K562 (cell line): ENCODE results near the gene GLE1.

ENCODE experiments used
- ATF2 ChIP-seq: sonication (generic); formaldehyde crosslinking; IDR thresholded peaks from 2 replicates; pipeline ENCODE4 v1.8.1; 2022; ENCODE audit warnings: missing genetic modification reagents
- ZNF311 ChIP-seq: fragments of 250-450 bp; sonication (Bioruptor Pico); IDR thresholded peaks from 2 replicates; pipeline ENCODE4 v1.4.0; 2020; ENCODE audit warnings: mild to moderate bottlenecking, moderate library complexity
- TF ChIP-seq, protein P1 (sequence below), 3 experiments: IDR thresholded peaks in 2 of 3; conservative IDR thresholded peaks in 1 of 3; 2 replicates each; pipeline ENCODE4 v1.5.1; 2011 to 2012; ENCODE audit warnings: low read length in 3 of 3, mild to moderate bottlenecking in 3 of 3, control low read depth in 2 of 3, improper control_type of control experiment in 1 of 3, inconsistent platforms in 1 of 3, low read depth in 1 of 3, mixed read lengths in 1 of 3, moderate library complexity in 1 of 3; ENCODE audit not compliant: insufficient read depth in 2 of 3
- TF ChIP-seq, protein P2 (sequence below), 2 experiments: fragments of 450-650 bp in 1 of 2; sonication (generic) in 1 of 2; formaldehyde crosslinking in 1 of 2; IDR thresholded peaks in 1 of 2; conservative IDR thresholded peaks in 1 of 2; 2 replicates each; pipeline versions ENCODE4 v1.6.1 to v1.8.1; 2016 to 2023; ENCODE audit warnings: mild to moderate bottlenecking in 2 of 2, moderate library complexity in 2 of 2, inconsistent platforms in 1 of 2, missing genetic modification reagents in 1 of 2
- TF ChIP-seq, protein P3 (sequence below): sonication (generic); formaldehyde crosslinking; IDR thresholded peaks from 2 replicates; pipeline ENCODE4 v1.8.1; 2023; ENCODE audit warnings: mild to moderate bottlenecking, missing genetic modification reagents, moderate library complexity

- TF ChIP-seq, protein P1, sequence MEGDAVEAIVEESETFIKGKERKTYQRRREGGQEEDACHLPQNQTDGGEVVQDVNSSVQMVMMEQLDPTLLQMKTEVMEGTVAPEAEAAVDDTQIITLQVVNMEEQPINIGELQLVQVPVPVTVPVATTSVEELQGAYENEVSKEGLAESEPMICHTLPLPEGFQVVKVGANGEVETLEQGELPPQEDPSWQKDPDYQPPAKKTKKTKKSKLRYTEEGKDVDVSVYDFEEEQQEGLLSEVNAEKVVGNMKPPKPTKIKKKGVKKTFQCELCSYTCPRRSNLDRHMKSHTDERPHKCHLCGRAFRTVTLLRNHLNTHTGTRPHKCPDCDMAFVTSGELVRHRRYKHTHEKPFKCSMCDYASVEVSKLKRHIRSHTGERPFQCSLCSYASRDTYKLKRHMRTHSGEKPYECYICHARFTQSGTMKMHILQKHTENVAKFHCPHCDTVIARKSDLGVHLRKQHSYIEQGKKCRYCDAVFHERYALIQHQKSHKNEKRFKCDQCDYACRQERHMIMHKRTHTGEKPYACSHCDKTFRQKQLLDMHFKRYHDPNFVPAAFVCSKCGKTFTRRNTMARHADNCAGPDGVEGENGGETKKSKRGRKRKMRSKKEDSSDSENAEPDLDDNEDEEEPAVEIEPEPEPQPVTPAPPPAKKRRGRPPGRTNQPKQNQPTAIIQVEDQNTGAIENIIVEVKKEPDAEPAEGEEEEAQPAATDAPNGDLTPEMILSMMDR (IDR thresholded peaks at IDR 0.05 in 2 of 3, conservative IDR thresholded peaks at IDR 0.05 in 1 of 3; ENCODE audit: insufficient read depth in 2 of 3, low read depth in 1 of 3, low read length in 3 of 3): no peak
- TF ChIP-seq ZNF311 (CRISPR knock-in tag) (no peak), ATF2 (CRISPR knock-in tag) (no peak)
- TF ChIP-seq, protein P2, sequence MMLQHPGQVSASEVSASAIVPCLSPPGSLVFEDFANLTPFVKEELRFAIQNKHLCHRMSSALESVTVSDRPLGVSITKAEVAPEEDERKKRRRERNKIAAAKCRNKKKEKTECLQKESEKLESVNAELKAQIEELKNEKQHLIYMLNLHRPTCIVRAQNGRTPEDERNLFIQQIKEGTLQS (IDR thresholded peaks at IDR 0.05): no peak
- TF ChIP-seq, protein P2 (CRISPR knock-in tag; conservative IDR thresholded peaks at IDR 0.05): no peak
- TF ChIP-seq, protein P3, sequence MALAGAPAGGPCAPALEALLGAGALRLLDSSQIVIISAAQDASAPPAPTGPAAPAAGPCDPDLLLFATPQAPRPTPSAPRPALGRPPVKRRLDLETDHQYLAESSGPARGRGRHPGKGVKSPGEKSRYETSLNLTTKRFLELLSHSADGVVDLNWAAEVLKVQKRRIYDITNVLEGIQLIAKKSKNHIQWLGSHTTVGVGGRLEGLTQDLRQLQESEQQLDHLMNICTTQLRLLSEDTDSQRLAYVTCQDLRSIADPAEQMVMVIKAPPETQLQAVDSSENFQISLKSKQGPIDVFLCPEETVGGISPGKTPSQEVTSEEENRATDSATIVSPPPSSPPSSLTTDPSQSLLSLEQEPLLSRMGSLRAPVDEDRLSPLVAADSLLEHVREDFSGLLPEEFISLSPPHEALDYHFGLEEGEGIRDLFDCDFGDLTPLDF (CRISPR knock-in tag): no peak
Observed at GRCh38 chr9:128495296-128495695, 9.2 kb upstream of the GLE1 start.
